Mammary epithelial cell (primary cell): Measurements from ENCODE around the gene PALLD.

Source experiments
- EZH2 ChIP-seq: IDR thresholded peaks from 2 replicates; pipeline ENCODE4 v1.6.1; 2012; ENCODE audit warnings: low read length, inconsistent platforms, borderline replicate concordance
- TF ChIP-seq, protein P1 (sequence below), 2 donors: IDR thresholded peaks in 1 of 2; conservative IDR thresholded peaks in 1 of 2; 2 replicates each; pipeline ENCODE4 v1.5.1; 2011 to 2012; ENCODE audit warnings: inconsistent platforms in 2 of 2, low read length in 2 of 2, mild to moderate bottlenecking in 2 of 2, control low read depth in 1 of 2, low read depth in 1 of 2; ENCODE audit not compliant: insufficient read depth in 1 of 2; ENCODE audit errors: extremely low read depth in 1 of 2

DNA sequence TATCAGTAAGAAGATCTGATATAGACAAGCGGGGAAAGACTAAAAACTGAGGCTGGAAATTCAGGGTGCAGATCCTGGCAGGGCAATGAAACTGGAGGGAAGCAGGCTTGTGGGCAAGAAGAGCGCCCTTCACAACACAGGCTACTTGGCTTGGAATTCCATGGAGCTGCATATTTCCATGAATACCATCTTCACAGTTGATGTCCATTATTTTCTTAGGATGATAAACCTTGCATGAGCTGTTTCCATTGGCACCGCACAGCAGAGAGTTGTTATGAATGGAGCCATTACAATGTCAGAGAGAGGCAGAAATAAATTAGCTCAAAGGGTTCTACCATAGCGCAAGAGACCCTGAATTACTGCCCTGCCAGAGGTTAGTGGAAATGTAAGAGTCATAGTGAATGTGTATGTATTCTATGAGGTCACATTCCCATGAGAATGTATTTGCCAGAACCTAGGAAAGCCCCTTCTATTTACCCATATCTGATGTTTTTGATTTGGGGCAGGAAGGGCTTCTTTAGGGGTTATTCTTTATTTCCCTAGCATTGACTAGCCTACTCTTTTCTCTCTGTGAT, 215.6 kb downstream of the PALLD start:
- TF ChIP-seq, protein P1, sequence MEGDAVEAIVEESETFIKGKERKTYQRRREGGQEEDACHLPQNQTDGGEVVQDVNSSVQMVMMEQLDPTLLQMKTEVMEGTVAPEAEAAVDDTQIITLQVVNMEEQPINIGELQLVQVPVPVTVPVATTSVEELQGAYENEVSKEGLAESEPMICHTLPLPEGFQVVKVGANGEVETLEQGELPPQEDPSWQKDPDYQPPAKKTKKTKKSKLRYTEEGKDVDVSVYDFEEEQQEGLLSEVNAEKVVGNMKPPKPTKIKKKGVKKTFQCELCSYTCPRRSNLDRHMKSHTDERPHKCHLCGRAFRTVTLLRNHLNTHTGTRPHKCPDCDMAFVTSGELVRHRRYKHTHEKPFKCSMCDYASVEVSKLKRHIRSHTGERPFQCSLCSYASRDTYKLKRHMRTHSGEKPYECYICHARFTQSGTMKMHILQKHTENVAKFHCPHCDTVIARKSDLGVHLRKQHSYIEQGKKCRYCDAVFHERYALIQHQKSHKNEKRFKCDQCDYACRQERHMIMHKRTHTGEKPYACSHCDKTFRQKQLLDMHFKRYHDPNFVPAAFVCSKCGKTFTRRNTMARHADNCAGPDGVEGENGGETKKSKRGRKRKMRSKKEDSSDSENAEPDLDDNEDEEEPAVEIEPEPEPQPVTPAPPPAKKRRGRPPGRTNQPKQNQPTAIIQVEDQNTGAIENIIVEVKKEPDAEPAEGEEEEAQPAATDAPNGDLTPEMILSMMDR (conservative IDR thresholded peaks at IDR 0.05 in 1 of 2, IDR thresholded peaks at IDR 0.05 in 1 of 2; ENCODE audit: extremely low read depth in 1 of 2, insufficient read depth in 1 of 2, low read depth in 1 of 2, low read length in 2 of 2): no peak
- TF ChIP-seq EZH2: no peak
